Dendritic cell treated with granulocyte-macrophage colony-stimulating factor and Interleukin-4, amounts not matched to agents 40 ng/mL and 50 ng/mL, for 4 days (primary cell): Measurements from ENCODE around the gene PMVK.
A peak's percentile ranks its signal among the peaks of the same experiment; 100 is the strongest.
"Not testable (repeated sequence)": the region's sequence is repeated elsewhere in the genome, so short reads cannot be mapped to it uniquely, and the experiment has no call there.

Experiments used
- H3K27ac Mint-ChIP-seq: one replicate; pipeline ENCODE4 v1.8.0; 2022; ENCODE audit warnings: mild to moderate bottlenecking, mixed read lengths
- H3K27me3 Mint-ChIP-seq: one replicate; pipeline ENCODE4 v1.8.0; 2022; ENCODE audit warnings: mild to moderate bottlenecking, mixed read lengths
- H3K36me3 Mint-ChIP-seq: one replicate; pipeline ENCODE4 v1.8.0; 2022; ENCODE audit warnings: low read depth, mixed read lengths
- H3K4me1 Mint-ChIP-seq: one replicate; pipeline ENCODE4 v1.8.0; 2022; ENCODE audit warnings: low read depth, mixed read lengths
- H3K4me3 Mint-ChIP-seq: one replicate; pipeline ENCODE4 v1.8.0; 2022; ENCODE audit warnings: mild to moderate bottlenecking, moderate library complexity, mixed read lengths
- H3K9me3 Mint-ChIP-seq: one replicate; pipeline ENCODE4 v1.8.0; 2022; ENCODE audit warnings: mixed read lengths
- intact Hi-C: fragments of 100-400 bp; cut with micrococcal nuclease; formaldehyde crosslinking; loops from one replicate; pipeline ENCODE4 v1.15.0; 2022

The PMVK gene

GRCh38 chr1:154936555-154937084 is at the start of gene PMVK:
TSS of gene PMVK (minus strand) at chr1:154936719. CDS start at chr1:154936685, 34 bp downstream.
- H3K4me3 Mint-ChIP-seq, result peak within 1 kb of the TSS; percentile 79
- H3K27me3 Mint-ChIP-seq, result no peaks in the 10 kb centered on the region
- peaks cover 54% of the 10 kb centered on the region for H3K4me1 Mint-ChIP-seq
- peak within 1 kb of the TSS; percentile 88 for H3K27ac Mint-ChIP-seq
- intact Hi-C loops, result loop anchor here (1.0 to 2.0 kb wide), 3 partner anchors 38 to 378 kb away; partner anchors contain the start of genes ADAM15, CKS1B and UBE2Q1
- peaks cover 18% of the 10 kb centered on the region for H3K36me3 Mint-ChIP-seq
- no peaks in the 10 kb centered on the region for H3K9me3 Mint-ChIP-seq

GRCh38 chr1:154983776-154984466 is 47.4 kb upstream of the PMVK start:
- H3K9me3 Mint-ChIP-seq, result no peaks in the 10 kb centered on the region
- intact Hi-C loops, result loop anchor here (1.0 to 2.0 kb wide), 2 partner anchors 9 to 15 kb away; no protein-coding TSS in a partner anchor
- peaks cover 18% of the 10 kb centered on the region for H3K4me1 Mint-ChIP-seq
- peaks cover 45% of the 10 kb centered on the region for H3K36me3 Mint-ChIP-seq
- H3K27ac Mint-ChIP-seq, result no peak overlapping the region
- H3K27me3 Mint-ChIP-seq, result no peaks in the 10 kb centered on the region
- H3K4me3 Mint-ChIP-seq, result no peak overlapping the region

DNA sequence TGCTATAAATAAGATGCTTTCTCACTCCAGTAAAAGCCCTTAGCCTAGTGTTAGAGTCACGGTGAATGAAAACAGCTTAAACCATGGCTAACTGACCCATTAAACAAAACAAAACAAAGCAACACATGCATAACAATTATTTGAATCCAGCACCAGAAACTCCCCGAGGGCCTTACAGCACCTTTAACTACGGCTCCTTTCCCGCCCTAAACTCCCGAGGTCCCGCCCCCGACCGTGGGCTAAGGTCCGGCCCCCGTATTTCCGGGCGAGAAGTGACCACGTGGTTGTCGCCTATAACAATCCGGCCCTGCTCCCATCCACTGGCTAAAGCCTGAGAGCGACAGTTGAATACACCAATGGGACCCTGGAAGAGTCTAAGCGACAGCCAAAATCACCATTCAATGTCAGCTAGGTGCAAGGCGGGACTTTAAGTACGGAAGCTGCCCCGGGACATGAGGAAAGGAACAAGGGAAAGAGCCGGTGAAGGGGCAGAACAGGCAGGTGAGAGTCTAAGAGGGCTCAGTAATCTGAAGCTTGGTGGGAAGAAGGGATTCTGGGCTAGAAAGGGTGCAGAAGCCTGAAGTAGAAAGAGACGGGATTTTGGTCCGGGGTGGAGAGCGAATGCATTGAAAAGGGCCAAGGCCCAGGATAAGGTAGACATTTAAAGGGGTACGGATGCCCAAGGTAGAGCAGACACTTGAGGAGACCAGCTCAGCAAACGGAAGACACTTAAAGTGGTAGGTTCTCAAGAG is 46.6 kb upstream of the PMVK start, which contains the start of gene FLAD1:
Gene FLAD1, plus strand, starts transcription at position 448 of the 752 bp plus-strand sequence. CDS start 351 bp downstream, outside the sequence.
- Mint-ChIP-seq H3K36me3 (peaks cover 36% of the 10 kb centered on the region), H3K27me3 (no peaks in the 10 kb centered on the region), H3K9me3 (no peaks in the 10 kb centered on the region), H3K27ac (no peak within 1 kb of the TSS), H3K4me1 (peaks cover 10% of the 10 kb centered on the region), H3K4me3 (no peak within 1 kb of the TSS)
- intact Hi-C loops, result loop anchor here (1.0 to 2.0 kb wide), 2 partner anchors 8 to 16 kb away; no protein-coding TSS in a partner anchor

- peaks cover 6% of the 10 kb centered on the region for H3K4me1 Mint-ChIP-seq
- peaks cover 29% of the 10 kb centered on the region for H3K36me3 Mint-ChIP-seq
- intact Hi-C loops, result loop anchor here (2.0 kb wide), 1 partner anchor 16 kb away; no protein-coding TSS in a partner anchor
- no peak overlapping the region for H3K27ac Mint-ChIP-seq
- no peak overlapping the region for H3K4me3 Mint-ChIP-seq
- H3K27me3 Mint-ChIP-seq, result no peaks in the 10 kb centered on the region
- no peaks in the 10 kb centered on the region for H3K9me3 Mint-ChIP-seq
Observed at GRCh38 chr1:154982341-154982740, 45.8 kb upstream of the PMVK start.

DNA sequence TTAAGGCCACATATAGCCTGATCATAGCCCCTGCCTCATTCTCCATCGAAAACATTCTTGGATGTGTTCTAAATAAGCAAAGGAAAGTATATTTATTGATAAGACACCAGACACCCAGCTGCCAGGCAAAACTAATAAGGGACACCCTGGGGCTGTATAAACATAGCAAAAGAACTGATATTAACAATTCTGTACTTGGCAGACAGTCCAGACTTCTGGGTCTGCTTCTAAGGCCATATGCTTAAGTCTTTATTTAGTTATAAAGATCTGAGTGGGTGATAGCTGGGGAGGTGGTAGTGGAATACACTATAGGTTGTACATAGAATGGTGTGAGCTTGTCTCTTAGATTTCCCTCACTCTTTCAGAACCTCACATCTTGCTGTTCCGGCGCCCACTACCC is 41.8 kb upstream of the PMVK start:
- H3K4me3 Mint-ChIP-seq, result no peak overlapping the region
- H3K36me3 Mint-ChIP-seq, result peaks cover 7% of the 10 kb centered on the region
- no peaks in the 10 kb centered on the region for H3K27me3 Mint-ChIP-seq
- no peaks in the 10 kb centered on the region for H3K9me3 Mint-ChIP-seq
- intact Hi-C loops, result no loop called here
- H3K27ac Mint-ChIP-seq, result no peak overlapping the region
- H3K4me1 Mint-ChIP-seq, result no peaks in the 10 kb centered on the region

DNA sequence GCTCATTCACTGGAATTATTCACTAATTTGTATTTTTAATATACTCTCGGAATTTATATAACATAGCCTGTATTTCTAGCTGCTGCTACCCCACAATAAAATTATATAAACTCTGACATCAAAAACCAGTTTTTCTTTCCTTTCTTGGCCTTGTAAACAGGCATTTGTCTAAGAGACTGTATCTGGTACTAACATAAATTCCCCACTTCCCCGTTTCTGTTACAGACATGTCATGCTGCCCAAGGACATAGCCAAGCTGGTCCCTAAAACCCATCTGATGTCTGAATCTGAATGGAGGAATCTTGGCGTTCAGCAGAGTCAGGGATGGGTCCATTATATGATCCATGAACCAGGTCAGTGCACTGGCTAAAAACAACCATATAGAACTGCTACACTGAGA is 41.2 kb upstream of the PMVK start:
- H3K36me3 Mint-ChIP-seq, H3K9me3 Mint-ChIP-seq, intact Hi-C loops, H3K27me3 Mint-ChIP-seq, H3K27ac Mint-ChIP-seq, H3K4me3 Mint-ChIP-seq, H3K4me1 Mint-ChIP-seq: not testable (repeated sequence)

DNA sequence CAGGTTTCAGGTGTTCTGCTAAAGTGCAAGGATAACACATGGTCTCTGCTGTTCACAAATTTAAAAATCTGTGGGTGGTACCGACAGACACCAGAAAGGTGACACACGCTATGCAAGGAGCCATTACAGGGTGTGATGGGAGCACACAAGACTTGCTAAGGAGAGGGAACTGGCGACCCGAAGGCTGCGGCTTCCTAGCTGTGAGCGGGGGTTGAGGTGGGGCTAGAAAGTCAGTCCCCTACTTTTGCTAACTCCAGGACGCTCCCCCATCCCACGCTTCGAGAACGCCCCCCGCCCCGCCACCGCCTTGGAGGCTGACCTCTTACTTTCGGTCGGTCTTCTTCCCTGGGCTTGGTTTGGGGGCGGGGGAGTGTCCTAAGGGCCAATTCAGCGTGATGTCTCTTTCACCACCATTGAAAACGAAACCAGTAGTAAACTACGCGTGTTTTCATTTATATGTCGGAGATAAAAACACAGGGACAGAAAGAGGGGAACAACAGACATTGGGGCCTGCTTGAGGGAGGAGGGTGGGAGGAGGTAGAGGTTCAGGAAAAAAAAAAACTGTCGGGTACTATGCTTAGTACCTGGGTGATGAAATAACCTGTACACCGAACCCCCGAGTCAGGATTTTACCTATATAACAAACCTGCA is 39.0 kb upstream of the PMVK start:
- no peaks in the 10 kb centered on the region for H3K9me3 Mint-ChIP-seq
- no peak overlapping the region for H3K27ac Mint-ChIP-seq
- intact Hi-C loops, result loop anchor here (1.0 kb wide), 1 partner anchor 8 kb away; the partner anchor contains the start of gene FLAD1
- H3K36me3 Mint-ChIP-seq, result peaks cover 25% of the 10 kb centered on the region
- H3K27me3 Mint-ChIP-seq, result no peaks in the 10 kb centered on the region
- no peak overlapping the region for H3K4me3 Mint-ChIP-seq
- H3K4me1 Mint-ChIP-seq, result no peaks in the 10 kb centered on the region

DNA sequence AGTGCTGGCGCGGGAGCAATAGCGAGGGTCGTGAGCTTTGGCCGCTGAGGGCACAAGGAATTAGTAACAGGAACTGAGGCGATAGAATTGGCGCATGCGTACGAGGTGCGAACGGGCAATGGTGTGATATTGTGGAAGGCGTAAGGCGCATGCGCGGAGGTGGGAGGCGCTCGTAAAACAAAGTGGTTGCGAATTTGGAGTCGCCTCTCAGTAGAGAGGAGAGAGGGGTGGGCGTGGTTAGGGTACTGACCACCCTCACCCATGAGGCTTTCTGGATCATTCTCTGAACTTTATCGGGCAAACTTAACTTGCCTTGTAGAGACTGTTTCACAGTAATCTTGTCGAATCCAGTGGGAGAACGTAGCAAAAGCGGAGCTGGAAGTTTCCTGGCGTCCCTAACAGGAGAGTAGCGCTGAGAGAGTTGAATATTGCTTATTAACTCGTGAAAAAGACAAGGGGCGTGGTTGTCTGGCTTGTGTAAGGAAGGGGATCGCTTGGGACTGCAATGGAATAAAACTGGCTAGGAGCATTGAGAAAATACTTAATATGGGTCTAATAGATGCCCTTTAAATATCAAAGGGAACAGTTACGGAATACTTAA is 38.4 kb upstream of the PMVK start:
- Mint-ChIP-seq H3K27ac (no peak overlapping the region), H3K27me3 (no peaks in the 10 kb centered on the region), H3K9me3 (no peaks in the 10 kb centered on the region), H3K4me1 (no peaks in the 10 kb centered on the region), H3K4me3 (no peak overlapping the region), H3K36me3 (peaks cover 31% of the 10 kb centered on the region)
- intact Hi-C loops, result loop anchor here (1.0 to 5.0 kb wide), 4 partner anchors 8 to 76 kb away; partner anchors contain the start of genes ADAM15 and FLAD1

DNA sequence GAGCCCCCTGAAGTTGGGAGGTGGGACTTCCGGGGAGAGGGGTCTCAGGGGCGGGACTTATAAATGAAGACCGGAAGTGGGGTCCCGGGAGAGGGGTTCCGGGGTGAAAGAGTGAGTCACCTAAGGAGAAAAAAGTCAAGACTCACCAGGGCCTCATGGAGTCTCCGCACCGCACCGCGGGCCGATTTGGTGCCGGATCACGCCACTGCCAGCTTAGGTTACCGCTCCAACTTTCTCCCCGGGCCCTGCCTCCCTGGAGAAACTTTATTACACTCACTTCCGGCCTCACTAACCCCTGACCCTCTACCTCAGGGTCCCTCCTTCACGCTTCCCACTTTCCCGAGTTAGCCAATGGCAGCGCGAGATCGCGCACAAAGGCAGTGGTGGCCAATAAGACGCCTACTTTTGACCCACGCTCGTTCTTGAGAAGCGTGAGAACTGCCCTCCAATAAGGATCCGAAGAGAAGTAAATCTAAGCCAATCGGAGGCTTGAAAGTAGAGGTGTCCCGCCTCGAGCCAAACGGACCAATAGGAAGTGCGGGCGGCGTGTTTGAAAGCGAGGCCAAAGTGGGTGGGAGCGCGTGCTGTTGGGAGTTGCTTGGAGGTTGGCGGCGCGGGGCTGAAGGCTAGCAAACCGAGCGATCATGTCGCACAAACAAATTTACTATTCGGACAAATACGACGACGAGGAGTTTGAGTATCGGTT is 37.7 kb upstream of the PMVK start, which contains the start of gene CKS1B:
Gene CKS1B, plus strand, starts transcription at position 580 of the 706 bp plus-strand sequence. Its CDS starts 65 bp downstream, at position 645.
- peaks cover 33% of the 10 kb centered on the region for H3K36me3 Mint-ChIP-seq
- H3K9me3 Mint-ChIP-seq, result no peaks in the 10 kb centered on the region
- no peaks in the 10 kb centered on the region for H3K27me3 Mint-ChIP-seq
- H3K4me3 Mint-ChIP-seq, result no peak within 1 kb of the TSS
- intact Hi-C loops, result loop anchor here (1.0 to 5.0 kb wide), 3 partner anchors 33 to 77 kb away; partner anchors contain the start of gene ADAM15
- no peaks in the 10 kb centered on the region for H3K4me1 Mint-ChIP-seq
- H3K27ac Mint-ChIP-seq, result no peak within 1 kb of the TSS

DNA sequence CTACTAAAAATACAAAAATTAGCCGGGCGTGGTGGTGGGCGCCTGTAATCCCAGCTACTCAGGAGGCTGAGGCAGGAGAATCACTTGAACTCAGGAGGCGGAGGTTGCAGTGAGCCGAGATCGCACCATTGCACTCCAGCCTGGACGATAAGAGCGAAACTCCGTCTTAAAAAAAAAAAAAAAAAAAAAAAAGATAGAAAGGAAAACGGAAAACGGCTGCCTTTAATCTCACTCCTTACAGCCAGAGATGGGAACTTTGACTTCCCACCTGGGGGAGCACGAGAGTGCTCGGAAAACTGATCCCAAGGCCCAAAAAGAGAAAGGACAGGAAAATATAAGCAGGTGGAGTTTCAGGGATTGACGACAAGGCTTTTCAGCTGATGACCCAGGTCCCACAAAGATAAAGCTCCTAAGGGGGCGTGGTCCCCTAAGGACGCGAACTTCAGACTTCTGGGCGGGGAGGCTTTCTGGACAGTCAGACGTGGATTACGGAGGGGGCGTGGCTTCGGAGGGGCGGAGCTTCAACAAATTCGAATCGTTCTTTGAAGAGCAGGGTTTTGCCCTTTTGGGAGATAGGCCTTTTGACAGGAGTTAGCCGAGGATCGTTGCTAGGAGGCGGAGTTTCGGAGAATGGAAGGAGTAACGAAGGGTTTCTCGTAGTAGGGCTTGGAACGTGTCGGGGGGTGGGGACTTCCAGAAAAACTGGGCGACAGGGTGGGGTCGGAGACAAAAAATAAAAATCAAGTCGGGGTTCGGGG is 37.0 kb upstream of the PMVK start:
- H3K4me3 Mint-ChIP-seq, result no peak overlapping the region
- H3K27ac Mint-ChIP-seq, result no peak overlapping the region
- intact Hi-C loops, result loop anchor here (1.0 to 5.0 kb wide), 3 partner anchors 34 to 78 kb away; partner anchors contain the start of gene ADAM15
- no peaks in the 10 kb centered on the region for H3K4me1 Mint-ChIP-seq
- no peaks in the 10 kb centered on the region for H3K9me3 Mint-ChIP-seq
- no peaks in the 10 kb centered on the region for H3K27me3 Mint-ChIP-seq
- H3K36me3 Mint-ChIP-seq, result peaks cover 39% of the 10 kb centered on the region

- Mint-ChIP-seq H3K4me1 (no peaks in the 10 kb centered on the region), H3K4me3 (no peak overlapping the region), H3K36me3 (peaks cover 47% of the 10 kb centered on the region), H3K27ac (no peak overlapping the region), H3K9me3 (no peaks in the 10 kb centered on the region), H3K27me3 (no peaks in the 10 kb centered on the region)
- intact Hi-C loops, result loop anchor here (5.0 kb wide), 1 partner anchor 35 kb away; no protein-coding TSS in a partner anchor
Observed at GRCh38 chr1:154972517-154973343, 36.2 kb upstream of the PMVK start.
